ENCODE measurements around the gene PCYOX1L. TPM values are rescaled to one million over a fixed set of nuclear protein-coding genes. Genes with fewer than 3 reads are reported as not detected.

The PCYOX1L gene
- polyA plus RNA-seq, 1 donor from 2014 or later = 21.1 TPM

DNA sequence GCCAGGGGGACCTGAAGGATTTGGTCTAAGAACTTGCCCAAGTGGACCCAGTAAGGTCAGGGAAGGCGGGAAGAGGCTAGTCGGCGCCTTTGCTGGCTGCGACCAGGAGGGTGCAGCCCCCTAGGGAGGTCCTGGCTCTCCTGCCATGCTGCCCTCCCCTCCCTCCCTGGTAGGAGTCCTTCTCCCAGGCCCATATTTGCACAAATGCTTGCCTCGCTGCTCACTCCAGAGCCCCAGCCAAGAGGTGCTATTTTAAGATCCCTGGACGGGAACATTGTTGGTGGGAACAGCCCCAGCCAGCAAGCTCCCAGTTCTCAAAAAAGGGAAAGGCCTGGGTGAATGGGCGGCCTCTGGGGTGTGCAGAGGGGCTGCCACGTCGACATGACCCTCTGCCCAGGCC lies 25.6 kb downstream of the PCYOX1L start:
- no peaks in the 10 kb centered on the region for H3K36me3 ChIP-seq (ENCODE audit: insufficient read depth, low read length)
- no peak overlapping the region for H3K27ac ChIP-seq (ENCODE audit: low read length)
- H3K9me2 ChIP-seq (ENCODE audit: insufficient read depth, low read length) = no peaks in the 10 kb centered on the region
- no peaks in the 10 kb centered on the region for H4K20me1 ChIP-seq (ENCODE audit: insufficient read depth)
- no peak overlapping the region for H3K9ac ChIP-seq (ENCODE audit: low read length)
- no peak overlapping the region for H3K4me2 ChIP-seq (ENCODE audit: low read length)
- H3K4me3 ChIP-seq (ENCODE audit: low read length) = no peak overlapping the region
- no peaks in the 10 kb centered on the region for H3K9me3 ChIP-seq (ENCODE audit: low read length)
- H3F3A ChIP-seq (ENCODE audit: insufficient read depth, low read length, poor library complexity, severe bottlenecking) = no peaks in the 10 kb centered on the region
- no peak overlapping the region for H2AFZ ChIP-seq (ENCODE audit: low read depth, low read length)
- H3K79me2 ChIP-seq (replicated peaks; ENCODE audit: insufficient read depth, low read length) = no peaks in the 10 kb centered on the region
- TF ChIP-seq SMC3 (conservative IDR thresholded peaks at IDR 0.05; ENCODE audit: poor library complexity) = no peak
- no peak for TF ChIP-seq TAF1 (IDR thresholded peaks at IDR 0.05; ENCODE audit: low read depth)
- no peak for TF ChIP-seq EZH2 (IDR thresholded peaks at IDR 0.05; ENCODE audit: borderline replicate concordance, insufficient read depth, low read length, poor library complexity, severe bottlenecking)
- TF ChIP-seq, protein P1, sequence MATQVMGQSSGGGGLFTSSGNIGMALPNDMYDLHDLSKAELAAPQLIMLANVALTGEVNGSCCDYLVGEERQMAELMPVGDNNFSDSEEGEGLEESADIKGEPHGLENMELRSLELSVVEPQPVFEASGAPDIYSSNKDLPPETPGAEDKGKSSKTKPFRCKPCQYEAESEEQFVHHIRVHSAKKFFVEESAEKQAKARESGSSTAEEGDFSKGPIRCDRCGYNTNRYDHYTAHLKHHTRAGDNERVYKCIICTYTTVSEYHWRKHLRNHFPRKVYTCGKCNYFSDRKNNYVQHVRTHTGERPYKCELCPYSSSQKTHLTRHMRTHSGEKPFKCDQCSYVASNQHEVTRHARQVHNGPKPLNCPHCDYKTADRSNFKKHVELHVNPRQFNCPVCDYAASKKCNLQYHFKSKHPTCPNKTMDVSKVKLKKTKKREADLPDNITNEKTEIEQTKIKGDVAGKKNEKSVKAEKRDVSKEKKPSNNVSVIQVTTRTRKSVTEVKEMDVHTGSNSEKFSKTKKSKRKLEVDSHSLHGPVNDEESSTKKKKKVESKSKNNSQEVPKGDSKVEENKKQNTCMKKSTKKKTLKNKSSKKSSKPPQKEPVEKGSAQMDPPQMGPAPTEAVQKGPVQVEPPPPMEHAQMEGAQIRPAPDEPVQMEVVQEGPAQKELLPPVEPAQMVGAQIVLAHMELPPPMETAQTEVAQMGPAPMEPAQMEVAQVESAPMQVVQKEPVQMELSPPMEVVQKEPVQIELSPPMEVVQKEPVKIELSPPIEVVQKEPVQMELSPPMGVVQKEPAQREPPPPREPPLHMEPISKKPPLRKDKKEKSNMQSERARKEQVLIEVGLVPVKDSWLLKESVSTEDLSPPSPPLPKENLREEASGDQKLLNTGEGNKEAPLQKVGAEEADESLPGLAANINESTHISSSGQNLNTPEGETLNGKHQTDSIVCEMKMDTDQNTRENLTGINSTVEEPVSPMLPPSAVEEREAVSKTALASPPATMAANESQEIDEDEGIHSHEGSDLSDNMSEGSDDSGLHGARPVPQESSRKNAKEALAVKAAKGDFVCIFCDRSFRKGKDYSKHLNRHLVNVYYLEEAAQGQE (IDR thresholded peaks at IDR 0.05; ENCODE audit: borderline replicate concordance) = no peak
- TF ChIP-seq, protein P2, sequence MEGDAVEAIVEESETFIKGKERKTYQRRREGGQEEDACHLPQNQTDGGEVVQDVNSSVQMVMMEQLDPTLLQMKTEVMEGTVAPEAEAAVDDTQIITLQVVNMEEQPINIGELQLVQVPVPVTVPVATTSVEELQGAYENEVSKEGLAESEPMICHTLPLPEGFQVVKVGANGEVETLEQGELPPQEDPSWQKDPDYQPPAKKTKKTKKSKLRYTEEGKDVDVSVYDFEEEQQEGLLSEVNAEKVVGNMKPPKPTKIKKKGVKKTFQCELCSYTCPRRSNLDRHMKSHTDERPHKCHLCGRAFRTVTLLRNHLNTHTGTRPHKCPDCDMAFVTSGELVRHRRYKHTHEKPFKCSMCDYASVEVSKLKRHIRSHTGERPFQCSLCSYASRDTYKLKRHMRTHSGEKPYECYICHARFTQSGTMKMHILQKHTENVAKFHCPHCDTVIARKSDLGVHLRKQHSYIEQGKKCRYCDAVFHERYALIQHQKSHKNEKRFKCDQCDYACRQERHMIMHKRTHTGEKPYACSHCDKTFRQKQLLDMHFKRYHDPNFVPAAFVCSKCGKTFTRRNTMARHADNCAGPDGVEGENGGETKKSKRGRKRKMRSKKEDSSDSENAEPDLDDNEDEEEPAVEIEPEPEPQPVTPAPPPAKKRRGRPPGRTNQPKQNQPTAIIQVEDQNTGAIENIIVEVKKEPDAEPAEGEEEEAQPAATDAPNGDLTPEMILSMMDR (IDR thresholded peaks at IDR 0.05; ENCODE audit: poor library complexity, severe bottlenecking) = no peak
- no peaks in the 10 kb centered on the region for H3K27me3 ChIP-seq (ENCODE audit: insufficient read depth, low read depth, low read length)

DNA sequence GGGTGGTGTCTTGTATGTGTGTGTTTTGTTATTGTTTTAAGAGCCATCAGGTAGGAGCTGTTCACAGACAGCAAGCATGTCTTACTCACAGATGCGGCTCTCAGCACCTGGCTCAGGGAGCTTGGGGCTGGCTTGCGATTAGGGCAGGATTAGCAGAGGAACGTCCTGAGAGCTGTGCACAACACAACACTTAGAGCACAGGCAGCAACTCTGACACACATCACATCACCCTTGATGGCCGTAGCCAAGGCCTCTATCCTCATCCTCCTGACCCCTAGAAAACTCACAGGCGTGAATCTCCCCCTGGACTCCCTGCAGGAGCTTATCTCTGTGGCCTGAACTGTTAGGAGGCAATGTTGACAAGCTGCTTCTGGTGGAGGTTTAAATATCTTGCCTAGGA lies 28.3 kb downstream of the PCYOX1L start:
- no peak overlapping the region for H3K27ac ChIP-seq (ENCODE audit: low read length)
- H4K20me1 ChIP-seq (ENCODE audit: insufficient read depth) = no peaks in the 10 kb centered on the region
- H2AFZ ChIP-seq (ENCODE audit: low read depth, low read length) = no peak overlapping the region
- H3K27me3 ChIP-seq (ENCODE audit: insufficient read depth, low read depth, low read length) = no peaks in the 10 kb centered on the region
- no peaks in the 10 kb centered on the region for H3K79me2 ChIP-seq (replicated peaks; ENCODE audit: insufficient read depth, low read length)
- H3K4me2 ChIP-seq (ENCODE audit: low read length) = no peak overlapping the region
- H3K36me3 ChIP-seq (ENCODE audit: insufficient read depth, low read length) = no peaks in the 10 kb centered on the region
- no peaks in the 10 kb centered on the region for H3K9me3 ChIP-seq (ENCODE audit: low read length)
- H3K4me3 ChIP-seq (ENCODE audit: low read length) = no peak overlapping the region
- no peak for TF ChIP-seq SMC3 (conservative IDR thresholded peaks at IDR 0.05; ENCODE audit: poor library complexity)
- TF ChIP-seq, protein P1 (IDR thresholded peaks at IDR 0.05; ENCODE audit: borderline replicate concordance) = no peak
- no peak for TF ChIP-seq RAD21 (conservative IDR thresholded peaks at IDR 0.05)
- no peak for TF ChIP-seq EP300 (conservative IDR thresholded peaks at IDR 0.05; ENCODE audit: poor library complexity, severe bottlenecking)
- H3K9me2 ChIP-seq (ENCODE audit: insufficient read depth, low read length) = no peaks in the 10 kb centered on the region
- H3F3A ChIP-seq (ENCODE audit: insufficient read depth, low read length, poor library complexity, severe bottlenecking) = no peaks in the 10 kb centered on the region
- no peak overlapping the region for H3K9ac ChIP-seq (ENCODE audit: low read length)

Data from neural cell (in vitro differentiated cells).